Upper lobe of left lung (tissue), 6 donors: ENCODE measurements around the gene DTL. TPM values are rescaled to one million over a fixed set of nuclear protein-coding genes. Genes with fewer than 3 reads are reported as not detected.

Experiments used
- ATAC-seq, 2 donors: fragments of 200-7000 bp; cut with Tn5 transposase; one replicate each; pipeline ENCODE4 v1.9.1; 2022; ENCODE audit warnings: mild to moderate bottlenecking in 2 of 2, moderate library complexity in 2 of 2; ENCODE audit not compliant: low FRiP score in 2 of 2
- DNase-seq, 2 donors: peaks; one replicate each; pipeline ENCODE4 v3.0.0-alpha.2; 2019 to 2020
- H3K27ac ChIP-seq, 4 donors: fragments of 200-600 bp; sonication (generic); one replicate each; pipeline ENCODE4 v1.5.1; 2016 to 2019
- H3K27me3 ChIP-seq, 4 donors: fragments of 200-600 bp; sonication (generic); one replicate each; pipeline ENCODE4 v1.5.1; 2017 to 2019
- H3K36me3 ChIP-seq, 4 donors: fragments of 200-600 bp; sonication (generic); one replicate each; pipeline ENCODE4 v1.5.1; 2016 to 2019
- H3K4me1 ChIP-seq, 4 donors: fragments of 200-600 bp; sonication (generic); one replicate each; pipeline ENCODE4 v1.5.1; 2018 to 2019
- H3K4me3 ChIP-seq, 4 donors: fragments of 200-600 bp; sonication (generic); one replicate each; pipeline ENCODE4 v1.5.1; 2017 to 2019; ENCODE audit warnings: mild to moderate bottlenecking in 2 of 4, moderate library complexity in 1 of 4
- H3K9me3 ChIP-seq, 4 donors: fragments of 200-600 bp; sonication (generic); one replicate each; pipeline ENCODE4 v1.5.1; 2018 to 2019
- CTCF ChIP-seq, 6 experiments: fragments of 450-650 bp in 4 of 6; fragments of 200-600 bp in 2 of 6; sonication (generic) in 2 of 6; IDR thresholded peaks; one replicate each; pipeline ENCODE4 v1.5.1; 2016 to 2019; ENCODE audit warnings: antibody characterized with exemption in 6 of 6
- EP300 ChIP-seq, 4 donors: sonication (generic); formaldehyde crosslinking; IDR thresholded peaks; one replicate each; pipeline ENCODE4 v1.5.1; 2017; ENCODE audit warnings: antibody characterized with exemption in 4 of 4, control low read depth in 2 of 4
- POLR2A ChIP-seq, 4 donors: fragments of 450-650 bp; IDR thresholded peaks; one replicate each; pipeline ENCODE4 v1.5.1; 2016 to 2017; ENCODE audit warnings: antibody characterized with exemption in 4 of 4, mild to moderate bottlenecking in 2 of 4
- POLR2AphosphoS5 ChIP-seq, 2 donors: sonication (generic); formaldehyde crosslinking; IDR thresholded peaks; one replicate each; pipeline ENCODE4 v1.5.1; 2017; ENCODE audit warnings: antibody characterized with exemption in 2 of 2
- WGBS, 2 donors: methylation state at CpG; one replicate each; pipeline ENCODE4 v1.1.5; 2017 to 2018; 5-methylcytosine and 5-hydroxymethylcytosine counted together
- total RNA-seq, 6 donors: library from RNA; depleted of rRNA in 4 of 6; stranded (reverse); fragments of >200 nt in 4 of 6; gene quantifications; one replicate each; pipeline versions ENCODE4 v1.1.0 to v1.2.1, GENCODE V29; 2016 to 2021
- donor health status: DM: no; HTN: no; CAD: no; lungs with moderate emphysema.
- donor health status: DM: no; HTN: yes; CAD: no; lungs with severe emphysema.

The DTL gene
- total RNA-seq, 6 donors from 2014 or later: 0.92 to 5.9 (median 2.2) TPM

DNA sequence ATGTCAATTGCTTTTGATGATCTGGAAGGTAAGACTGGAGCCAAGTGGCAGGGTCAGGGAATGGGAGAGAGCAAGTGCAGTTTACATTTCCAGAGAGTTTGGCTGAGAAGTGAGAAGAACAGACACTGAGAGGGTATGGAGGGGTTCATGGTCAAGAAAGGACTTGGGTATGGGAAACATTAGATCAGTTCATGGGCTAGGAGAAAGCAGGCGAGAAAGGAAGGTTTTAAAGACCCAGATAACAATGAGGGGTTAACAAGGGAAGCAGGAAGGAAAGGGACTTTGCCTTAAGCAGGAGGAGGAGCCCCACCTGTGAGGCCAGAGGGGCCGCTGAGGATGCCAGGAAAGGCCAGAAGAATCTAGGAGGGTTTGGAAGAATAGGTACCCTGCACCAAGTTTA lies 78.2 kb downstream of the DTL start:
- ATAC-seq (no peak), DNase-seq (no peak)
- Histone ChIP-seq H3K4me3 (no peak overlapping the region), H3K4me1 (peaks cover 0 to 19% (median 10%) of the 10 kb centered on the region in 4 donors), H3K9me3 (no peaks in the 10 kb centered on the region), H3K36me3 (no peaks in the 10 kb centered on the region), H3K27me3 (no peaks in the 10 kb centered on the region), H3K27ac (no peak overlapping the region)
- TF ChIP-seq POLR2A (IDR thresholded peaks at IDR 0.05): no peak
- TF ChIP-seq POLR2AphosphoS5 (IDR thresholded peaks at IDR 0.05): no peak
- no peak for TF ChIP-seq CTCF (IDR thresholded peaks at IDR 0.05)
- TF ChIP-seq EP300 (IDR thresholded peaks at IDR 0.05): no peak
- 77 to 87% methylated on average over 2 of the region's 2 CpGs for WGBS, 2 donors

DNA sequence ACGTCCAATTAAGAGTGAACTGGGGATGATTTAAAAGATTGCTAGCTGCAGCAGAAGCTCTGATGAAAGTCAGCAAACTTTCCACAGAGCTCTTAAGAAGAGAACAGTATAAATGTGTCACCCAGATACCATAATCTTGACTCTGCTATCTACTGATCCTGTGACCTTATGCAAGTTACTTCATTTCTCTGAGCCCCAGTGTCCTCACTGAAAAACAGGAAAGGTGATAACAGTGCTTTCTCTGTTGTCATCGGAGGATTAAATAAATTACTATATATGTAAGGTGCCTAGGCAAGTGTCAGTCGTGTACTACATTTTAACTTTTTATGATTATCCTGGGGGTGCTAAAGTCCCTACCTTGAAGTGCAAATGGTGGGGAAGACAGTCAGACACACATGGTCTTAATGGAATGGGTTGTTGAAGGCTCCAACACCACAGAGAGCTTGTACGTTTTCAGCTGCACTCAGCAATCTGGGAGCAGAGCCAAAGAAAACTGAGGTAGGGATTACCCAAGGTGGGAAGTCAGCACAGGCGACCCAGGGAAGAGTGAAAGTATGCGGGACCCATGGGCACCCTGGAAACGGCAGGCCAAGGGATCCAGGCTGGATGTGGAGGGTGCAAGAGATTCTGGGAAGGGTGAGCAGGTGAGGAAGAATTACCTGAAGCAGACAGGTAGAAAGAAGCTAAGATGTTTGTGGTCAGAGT lies 82.8 kb downstream of the DTL start:
- no peaks in the 10 kb centered on the region for H3K36me3 ChIP-seq
- ATAC-seq: no peak
- no peak overlapping the region for H3K27ac ChIP-seq
- H3K4me1 ChIP-seq: no peaks in the 10 kb centered on the region
- TF ChIP-seq CTCF (IDR thresholded peaks at IDR 0.05) (no peak), POLR2A (IDR thresholded peaks at IDR 0.05) (no peak), EP300 (IDR thresholded peaks at IDR 0.05) (no peak), POLR2AphosphoS5 (IDR thresholded peaks at IDR 0.05) (no peak)
- WGBS, 2 donors: 56 to 72% methylated on average over 7 of the region's 7 CpGs
- no peaks in the 10 kb centered on the region for H3K9me3 ChIP-seq
- H3K4me3 ChIP-seq: no peak overlapping the region
- peak in 1 of 2 donors; percentile 44 for DNase-seq
- no peaks in the 10 kb centered on the region for H3K27me3 ChIP-seq

DNA sequence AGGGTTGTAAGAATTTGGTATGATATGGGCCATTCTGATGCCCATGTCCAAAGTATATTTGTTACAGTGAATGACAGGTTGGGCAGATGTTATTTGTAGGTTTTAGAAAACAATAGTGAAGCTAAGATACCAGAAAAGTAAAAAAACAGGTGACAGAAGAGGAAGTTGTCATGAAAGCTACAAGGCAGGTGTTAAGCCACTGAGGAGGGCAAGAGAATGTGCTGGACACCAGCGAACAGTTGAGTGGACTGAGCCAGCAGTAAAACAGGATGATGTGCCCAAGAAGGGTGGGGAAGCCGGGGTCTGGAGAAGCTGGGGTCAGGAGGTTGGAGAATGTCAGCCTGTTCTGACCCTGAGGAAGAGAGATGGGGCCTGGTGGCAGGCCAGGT lies 83.3 kb downstream of the DTL start:
- Histone ChIP-seq H3K27me3 (no peaks in the 10 kb centered on the region), H3K4me3 (no peak overlapping the region), H3K36me3 (no peaks in the 10 kb centered on the region), H3K4me1 (no peaks in the 10 kb centered on the region), H3K27ac (no peak overlapping the region), H3K9me3 (no peaks in the 10 kb centered on the region)
- DNase-seq (no peak), ATAC-seq (no peak)
- TF ChIP-seq CTCF (IDR thresholded peaks at IDR 0.05): no peak
- no peak for TF ChIP-seq POLR2AphosphoS5 (IDR thresholded peaks at IDR 0.05)
- TF ChIP-seq EP300 (IDR thresholded peaks at IDR 0.05): no peak
- no peak for TF ChIP-seq POLR2A (IDR thresholded peaks at IDR 0.05)
- WGBS, 2 donors: 80 to 85% methylated on average over 2 of the region's 2 CpGs

- no peak overlapping the region for H3K4me3 ChIP-seq
- no peaks in the 10 kb centered on the region for H3K27me3 ChIP-seq
- no peaks in the 10 kb centered on the region for H3K9me3 ChIP-seq
- H3K36me3 ChIP-seq: no peaks in the 10 kb centered on the region
- no peaks in the 10 kb centered on the region for H3K4me1 ChIP-seq
- ATAC-seq (no peak), DNase-seq (no peak)
- H3K27ac ChIP-seq: no peak overlapping the region
- TF ChIP-seq CTCF (IDR thresholded peaks at IDR 0.05): no peak
- TF ChIP-seq EP300 (IDR thresholded peaks at IDR 0.05): no peak
- no peak for TF ChIP-seq POLR2A (IDR thresholded peaks at IDR 0.05)
- no peak for TF ChIP-seq POLR2AphosphoS5 (IDR thresholded peaks at IDR 0.05)
- 60 to 66% methylated on average over 4 to 5 of the region's 5 CpGs for WGBS, 2 donors
These were observed 83.9 kb downstream of the DTL start for GRCh38 chr1:212119397-212119837.

DNA sequence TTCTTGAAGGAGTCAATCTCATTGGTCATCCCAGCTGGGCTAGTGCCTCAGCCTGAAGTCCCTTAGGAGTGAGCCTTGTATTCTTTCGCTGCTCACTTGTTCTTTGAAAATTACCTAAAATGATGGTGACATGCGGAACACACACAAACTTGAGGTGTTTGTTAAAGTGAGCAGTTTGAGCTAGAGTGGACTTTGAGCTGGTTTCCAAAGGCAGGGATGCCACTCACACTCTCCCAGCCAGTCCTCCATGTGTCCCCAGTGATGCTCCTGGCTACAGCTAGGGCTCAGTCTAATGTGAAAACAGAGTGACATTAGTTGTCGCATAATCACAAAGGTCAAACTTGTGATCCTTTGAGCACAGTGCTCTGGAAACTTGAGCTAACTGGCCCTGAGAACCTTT lies 84.3 kb downstream of the DTL start:
- DNase-seq: no peak
- 96 to 98% methylated on average over 3 of the region's 3 CpGs for WGBS, 2 donors
- H3K27ac ChIP-seq: no peak overlapping the region

More for the DNA sequence above, 84.3 kb downstream of the DTL start:
- no peak for ATAC-seq
- H3K27me3 ChIP-seq: no peaks in the 10 kb centered on the region
- H3K9me3 ChIP-seq: no peaks in the 10 kb centered on the region
- TF ChIP-seq POLR2AphosphoS5 (IDR thresholded peaks at IDR 0.05) (no peak), EP300 (IDR thresholded peaks at IDR 0.05) (no peak), CTCF (IDR thresholded peaks at IDR 0.05) (no peak), POLR2A (IDR thresholded peaks at IDR 0.05) (no peak)
- H3K4me1 ChIP-seq: peaks cover 0 to 3% (median 1%) of the 10 kb centered on the region in 4 donors
- H3K36me3 ChIP-seq: no peaks in the 10 kb centered on the region
- H3K4me3 ChIP-seq: no peak overlapping the region
